NCI-H146 treated with DMSO at 0.1 percent for 48 hours (cell line): ENCODE measurements around the gene AKT1.
A peak's percentile ranks its signal among the peaks of the same experiment; 100 is the strongest.
"Not testable (repeated sequence)": the region's sequence is repeated elsewhere in the genome, so short reads cannot be mapped to it uniquely, and the experiment has no call there.

ENCODE experiments used
- DNase-seq: peaks from one replicate; lab custom pipeline; 2025; ENCODE audit not compliant: unreplicated experiment; lab: John Stamatoyannopoulos, UW

Gene AKT1

GRCh38 chr14:104794993-104795780, at the start of gene AKT1:
Gene AKT1 (minus strand): TSS chr14:104795748. CDS start chr14:104792643, 3,105 bp downstream.
- no peak for DNase-seq

GRCh38 chr14:104845033-104845666, 49.6 kb upstream of the AKT1 start:
- no peak for DNase-seq

- no peak for DNase-seq
Measured at GRCh38 chr14:104844306-104845032, 48.9 kb upstream of the AKT1 start.

- no peak for DNase-seq
Measured at GRCh38 chr14:104843442-104844305, 48.1 kb upstream of the AKT1 start.

- no peak for DNase-seq
Measured at GRCh38 chr14:104843006-104843405, 47.5 kb upstream of the AKT1 start.

GRCh38 chr14:104841730-104842129, 46.2 kb upstream of the AKT1 start:
- no peak for DNase-seq

- DNase-seq: not testable (repeated sequence)
Measured at GRCh38 chr14:104836171-104836935, 40.8 kb upstream of the AKT1 start.

GRCh38 chr14:104830781-104831180, 35.2 kb upstream of the AKT1 start:
- no peak for DNase-seq

- peak; percentile 76 for DNase-seq
Measured at GRCh38 chr14:104827177-104828055, 31.9 kb upstream of the AKT1 start.

- no peak for DNase-seq
Measured at GRCh38 chr14:104826861-104827176, 31.3 kb upstream of the AKT1 start.

- peak; percentile 85 for DNase-seq
Measured at GRCh38 chr14:104826189-104826860, 30.8 kb upstream of the AKT1 start.

- no peak for DNase-seq
Measured at GRCh38 chr14:104824353-104824997, 28.9 kb upstream of the AKT1 start.

GRCh38 chr14:104822821-104823615, 27.5 kb upstream of the AKT1 start:
- no peak for DNase-seq

GRCh38 chr14:104821971-104822608, 26.5 kb upstream of the AKT1 start:
- no peak for DNase-seq

- no peak for DNase-seq
Measured at GRCh38 chr14:104821229-104821945, 25.8 kb upstream of the AKT1 start.

- peak; percentile 72 for DNase-seq
Measured at GRCh38 chr14:104820669-104821228, 25.2 kb upstream of the AKT1 start.
